DMS53 (cell line): Measurements from ENCODE around the gene TNFRSF12A.
A peak's percentile ranks its signal among the peaks of the same experiment; 100 is the strongest.

Source experiments
- DNase-seq: peaks from one replicate; lab custom pipeline; 2025; lab: John Stamatoyannopoulos, UW

The TNFRSF12A gene

DNA sequence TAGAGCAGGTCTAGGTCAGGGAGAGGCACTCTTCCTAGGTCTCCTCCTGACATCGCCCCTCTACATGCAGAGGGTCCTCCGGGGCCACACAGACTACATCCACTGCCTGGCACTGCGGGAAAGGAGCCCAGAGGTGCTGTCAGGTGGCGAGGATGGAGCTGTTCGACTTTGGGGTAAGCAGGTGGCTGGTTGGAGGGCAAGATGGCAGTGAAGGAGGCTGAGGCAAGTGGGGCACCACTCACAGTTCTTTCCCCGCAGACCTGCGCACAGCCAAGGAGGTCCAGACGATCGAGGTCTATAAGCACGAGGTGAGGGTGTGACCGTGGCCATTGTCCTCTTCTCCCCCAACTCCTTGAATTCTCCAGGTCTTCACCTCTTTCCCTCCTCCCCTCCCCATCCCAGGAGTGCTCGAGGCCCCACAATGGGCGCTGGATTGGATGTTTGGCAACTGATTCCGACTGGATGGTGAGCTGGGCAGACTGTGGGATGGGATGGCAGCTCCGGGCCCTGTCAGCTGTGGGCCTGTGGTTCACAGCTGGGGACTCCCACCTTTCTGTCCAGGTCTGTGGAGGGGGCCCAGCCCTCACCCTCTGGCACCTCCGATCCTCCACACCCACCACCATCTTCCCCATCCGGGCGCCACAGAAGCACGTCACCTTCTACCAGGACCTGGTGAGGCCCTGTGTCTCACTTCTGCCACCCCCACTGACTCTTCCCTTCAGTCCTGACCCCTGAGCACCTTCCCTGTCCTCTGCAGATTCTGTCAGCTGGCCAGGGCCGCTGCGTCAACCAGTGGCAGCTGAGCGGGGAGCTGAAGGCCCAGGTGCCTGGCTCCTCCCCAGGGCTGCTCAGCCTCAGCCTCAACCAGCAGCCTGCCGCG is 6.7 kb downstream of the TNFRSF12A start:
- no peak for DNase-seq

DNA sequence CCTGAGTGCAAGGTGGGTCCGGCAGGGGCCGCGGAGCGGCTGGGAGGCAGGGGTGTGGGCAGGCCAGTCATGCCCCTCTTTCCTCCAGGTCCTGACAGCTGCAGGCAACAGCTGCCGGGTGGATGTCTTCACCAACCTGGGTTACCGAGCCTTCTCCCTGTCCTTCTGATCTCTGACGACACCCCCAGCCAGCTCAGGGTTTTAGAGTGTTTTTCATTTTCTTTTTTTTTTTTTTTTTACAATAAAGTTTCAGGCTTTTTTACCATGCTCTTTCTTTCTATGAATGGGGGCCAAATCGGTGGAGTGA is 7.3 kb downstream of the TNFRSF12A start:
- no peak for DNase-seq

DNA sequence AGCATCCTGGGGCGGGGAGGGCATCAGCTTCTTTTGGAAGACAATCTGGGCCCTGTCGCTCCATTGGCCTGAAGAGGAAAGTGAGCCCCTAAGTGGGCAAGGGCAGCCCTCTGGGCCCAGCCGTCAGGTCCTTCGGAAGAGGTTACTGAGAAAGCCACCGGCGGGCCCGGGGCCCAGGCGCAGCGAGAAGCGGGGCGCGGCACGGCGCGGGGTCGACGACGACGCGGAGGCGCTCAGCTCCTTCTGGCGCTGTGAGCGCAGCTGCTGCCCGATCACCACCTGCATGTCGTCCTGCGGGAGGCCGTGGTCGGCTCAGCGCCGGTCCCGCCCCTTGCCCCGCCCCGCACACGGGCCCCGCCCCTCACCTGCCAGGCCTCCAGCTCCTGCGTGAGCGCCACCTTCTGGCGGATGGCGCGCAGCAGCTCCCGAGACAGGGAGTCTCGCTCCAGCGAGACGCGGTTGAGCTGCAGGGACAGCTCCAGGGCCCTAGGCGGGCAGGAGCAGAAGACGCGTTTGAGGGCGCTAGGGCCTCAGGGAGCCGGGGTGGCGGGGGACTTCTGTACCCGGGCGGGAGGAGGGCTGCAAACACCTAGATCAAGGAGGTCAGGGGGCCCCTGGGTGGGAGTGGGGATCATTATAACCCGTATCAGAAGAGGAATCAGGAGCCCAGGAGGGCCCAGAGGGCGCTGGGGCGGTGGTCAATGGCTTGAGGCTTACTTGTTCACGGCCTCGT is 8.0 kb downstream of the TNFRSF12A start:
- DNase-seq, result peak; percentile 92

DNA sequence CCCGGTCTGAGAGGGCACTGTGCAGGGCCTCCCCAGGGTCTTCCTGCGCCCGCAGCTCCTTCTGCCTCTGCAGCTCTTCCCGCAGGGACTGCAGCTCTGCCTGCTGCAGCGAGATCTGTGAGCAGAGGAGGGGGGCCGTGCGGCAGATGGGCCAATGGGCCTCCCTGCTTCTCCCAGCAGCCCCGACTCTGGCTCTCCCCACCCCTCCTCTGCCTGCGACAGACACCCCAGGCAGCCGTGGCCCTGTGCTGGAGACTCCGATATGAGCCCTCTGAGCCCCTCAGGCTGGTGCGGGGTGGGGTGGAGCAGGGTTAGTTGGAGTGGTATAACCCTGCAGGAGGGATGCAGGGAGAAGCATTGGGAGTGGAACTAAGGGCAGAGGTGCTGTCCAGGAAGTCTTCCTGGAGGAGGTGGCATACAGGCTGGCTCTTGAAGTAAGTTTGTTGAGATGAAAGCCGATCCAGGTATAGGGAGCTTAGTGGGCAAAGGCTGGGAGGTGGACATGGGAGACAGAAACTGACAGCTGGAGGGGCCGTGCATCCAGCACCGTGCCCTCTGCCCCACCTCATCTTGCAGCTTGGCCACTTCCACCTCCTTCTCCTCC is 8.7 kb downstream of the TNFRSF12A start:
- no peak for DNase-seq

DNA sequence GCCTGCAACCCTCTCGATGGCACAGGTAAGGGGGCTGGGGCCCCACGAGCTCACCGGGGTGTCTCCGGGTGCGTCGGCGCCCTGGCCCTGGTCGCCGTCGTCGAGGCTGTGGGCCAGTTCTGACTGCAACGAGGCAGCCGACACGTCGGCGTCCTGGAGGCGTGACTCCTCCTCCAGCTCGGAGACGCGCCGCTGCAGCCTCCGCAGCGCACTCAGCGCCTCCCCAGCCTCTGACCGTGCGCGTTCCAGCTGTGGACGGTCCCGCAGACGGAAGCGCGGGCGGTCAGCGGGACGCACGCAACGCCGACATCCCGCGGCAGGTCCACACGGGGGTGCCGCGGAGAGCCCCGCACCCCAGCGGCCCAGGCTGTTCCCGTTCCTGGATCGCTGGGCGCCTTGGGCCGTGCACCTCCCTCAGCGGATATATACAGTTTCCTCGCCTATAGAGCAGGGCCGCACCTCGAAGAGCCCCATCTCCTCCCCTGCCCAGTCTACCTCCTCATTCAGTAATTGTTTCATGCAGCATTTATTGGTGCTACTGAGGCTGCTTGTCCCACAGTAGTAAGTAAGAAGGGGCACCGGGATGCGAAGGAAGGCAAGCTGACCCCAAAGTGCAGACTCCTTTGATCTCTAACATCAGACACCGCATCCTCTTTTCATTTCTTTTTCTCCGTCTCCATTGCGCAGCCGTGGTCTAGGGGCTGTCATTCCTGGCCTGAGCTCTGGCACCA is 9.5 kb downstream of the TNFRSF12A start:
- no peak for DNase-seq

DNA sequence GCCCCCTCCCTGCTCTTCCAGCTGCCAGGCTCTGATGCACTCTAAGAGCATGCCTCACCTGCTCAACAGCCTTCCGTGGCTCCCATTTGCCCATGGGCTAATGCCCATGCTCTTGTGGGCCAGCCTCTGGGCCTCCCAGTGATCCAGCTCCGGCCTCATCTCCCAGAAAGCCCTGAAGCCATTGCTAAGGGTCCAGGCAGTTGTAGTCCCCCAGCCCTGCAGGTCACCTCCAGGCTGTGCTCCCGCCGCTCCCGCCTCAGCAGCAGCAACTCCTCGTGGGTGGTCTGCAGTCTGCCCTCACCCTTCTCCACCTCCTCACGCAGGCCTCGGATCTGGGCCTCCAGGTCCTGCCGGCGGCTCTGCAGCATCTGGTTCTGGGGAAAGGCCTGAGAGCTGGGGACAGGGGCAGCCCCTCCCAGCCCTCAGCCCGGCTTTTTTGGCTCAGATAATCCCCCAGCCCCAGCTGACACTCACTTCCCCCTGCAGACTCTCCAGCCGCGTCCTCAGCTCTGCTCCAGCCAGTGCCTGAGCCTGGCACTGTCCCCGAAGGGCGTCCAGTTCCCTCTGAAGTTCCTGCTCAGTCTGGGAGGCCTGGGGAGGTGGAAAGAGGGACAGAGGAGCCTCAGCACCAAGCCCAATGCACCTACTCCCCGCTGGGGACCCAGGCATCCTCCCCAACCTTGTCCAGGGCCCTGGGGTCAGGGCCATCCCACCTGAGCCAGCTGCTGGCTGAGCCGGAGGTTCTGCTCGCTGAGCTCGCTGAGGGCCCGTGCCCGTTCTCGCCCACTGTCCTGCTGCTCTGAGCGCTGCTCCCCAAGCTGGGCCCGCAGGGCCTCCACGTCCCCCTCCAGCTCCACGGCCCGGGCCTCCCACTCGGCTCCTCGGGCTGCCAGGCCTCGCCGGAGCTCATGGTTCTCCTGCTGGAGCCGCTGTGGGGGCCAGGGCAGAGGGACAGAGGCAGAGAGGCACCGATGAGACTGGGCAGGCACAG is 10.3 kb downstream of the TNFRSF12A start:
- DNase-seq, result no peak

DNA sequence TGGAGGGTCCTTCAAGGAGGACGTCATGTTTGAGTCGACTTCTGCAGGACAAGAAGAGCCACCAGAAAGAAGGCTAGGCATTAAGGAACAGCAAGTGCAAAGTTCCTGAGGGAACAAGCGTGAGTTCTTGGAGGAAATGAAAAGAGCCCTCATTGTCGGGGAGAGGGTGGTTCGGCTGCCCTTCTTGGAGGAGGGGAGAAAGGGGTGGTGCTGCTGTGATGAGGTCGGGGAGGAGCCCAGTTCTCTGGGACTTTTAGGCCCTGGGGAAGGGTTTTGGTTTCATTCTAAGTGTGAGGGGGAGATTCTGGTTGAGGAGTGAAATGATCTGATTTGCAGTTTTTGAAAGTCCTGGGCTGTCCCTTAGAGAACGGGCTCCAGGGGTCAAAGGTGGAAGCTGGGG is 12.5 kb downstream of the TNFRSF12A start:
- DNase-seq, result no peak

DNA sequence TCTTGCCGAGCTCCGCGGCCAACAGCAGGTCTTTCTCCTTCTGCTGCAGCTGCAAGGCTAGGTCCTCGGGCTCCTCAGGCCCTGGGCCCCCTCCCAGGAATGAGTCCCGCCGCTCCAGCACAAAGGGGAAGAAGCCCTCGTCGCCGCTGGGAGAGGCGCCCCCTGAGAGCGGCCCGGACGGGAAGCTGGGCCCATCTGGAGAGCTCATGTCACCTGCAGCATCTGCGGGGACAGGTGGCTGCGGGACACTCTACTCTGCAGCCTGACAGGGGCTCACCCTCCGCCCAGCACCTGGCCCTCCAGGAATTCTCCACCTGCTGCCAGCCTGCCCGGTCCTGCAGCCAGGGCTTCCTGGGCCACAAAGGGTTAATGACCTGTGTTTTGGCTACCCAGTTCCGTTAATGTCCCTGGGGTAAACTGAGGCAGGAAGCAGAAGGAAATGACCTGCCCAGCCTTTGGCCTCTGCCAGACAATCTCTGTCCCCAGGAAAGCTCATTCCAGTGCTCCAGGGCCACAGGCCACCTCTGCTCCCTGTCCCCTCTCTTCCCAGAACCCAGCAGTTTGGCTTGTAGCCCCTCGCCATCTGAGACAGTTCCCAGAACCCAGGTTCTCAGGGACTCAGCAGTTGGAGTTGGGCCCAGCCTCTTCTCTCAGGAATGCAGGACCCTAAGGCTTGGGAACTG is 15.3 kb downstream of the TNFRSF12A start:
- DNase-seq, result no peak

DNA sequence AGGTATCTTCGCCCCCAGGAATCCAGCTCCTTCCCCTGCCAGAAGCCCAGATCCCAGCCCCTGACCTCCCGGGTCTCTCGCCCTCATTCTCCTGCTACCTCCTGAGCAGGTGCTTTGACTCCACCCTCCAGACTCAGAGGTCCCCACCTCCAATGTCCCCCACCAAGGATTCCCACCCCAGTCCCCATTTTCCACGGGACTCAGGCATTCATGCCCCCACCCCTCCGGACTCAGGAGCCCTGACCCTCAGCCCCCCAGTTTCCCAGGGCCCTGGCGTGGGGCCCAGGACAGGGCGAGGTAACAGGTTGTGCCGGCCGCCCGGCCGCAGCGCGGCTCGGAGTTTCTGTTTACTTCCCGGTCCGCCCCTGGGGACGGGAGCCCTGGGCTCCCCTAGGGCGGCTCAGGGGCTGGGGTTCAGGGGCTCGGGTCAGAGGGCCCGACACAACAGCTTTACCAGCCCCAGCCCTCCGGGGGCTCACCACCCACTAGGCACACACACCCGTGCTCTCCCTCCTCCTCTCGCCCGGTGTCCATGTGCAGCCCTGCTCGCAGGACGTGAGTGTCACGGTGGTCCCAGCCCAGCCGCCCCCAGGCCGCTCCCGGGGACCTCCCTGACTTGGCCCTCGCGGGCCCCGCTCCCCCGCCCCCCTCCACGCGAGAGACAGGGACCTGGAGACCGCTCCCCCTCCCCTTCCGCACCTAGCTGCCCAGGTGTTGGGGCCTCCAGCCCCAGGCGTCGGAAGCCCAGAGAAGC is 16.0 kb downstream of the TNFRSF12A start:
- DNase-seq, result peak; percentile 67

DNA sequence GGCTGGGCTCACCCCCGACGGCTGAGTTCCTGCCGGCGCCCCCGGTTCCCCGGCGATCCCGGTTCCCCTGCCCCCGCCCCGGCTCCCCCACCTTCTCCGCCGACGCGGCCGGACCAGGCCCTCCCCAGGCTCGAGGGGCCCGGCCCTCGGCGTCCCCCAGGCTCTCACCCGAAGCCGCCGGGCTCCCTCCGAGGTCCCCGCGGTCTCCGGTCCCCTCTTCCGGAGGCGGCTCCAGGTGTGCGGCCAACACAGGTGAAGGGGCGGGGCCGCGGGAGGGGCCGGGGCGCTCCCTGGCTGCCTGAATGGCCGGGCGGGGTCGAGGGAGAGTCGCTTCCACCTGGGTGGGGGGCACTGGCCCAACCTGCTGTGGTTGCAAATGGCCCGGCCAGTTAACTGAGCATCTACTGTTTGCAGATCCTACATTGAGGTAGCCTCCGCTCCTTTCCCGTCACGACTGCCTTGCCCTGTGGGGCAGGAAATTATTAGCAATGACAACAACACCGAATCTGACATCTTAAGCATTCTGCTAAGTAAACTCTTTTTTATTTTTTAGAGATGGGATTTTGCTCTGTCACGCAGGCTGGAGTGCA is 16.7 kb downstream of the TNFRSF12A start, which contains the start of gene BICDL2:
BICDL2 (minus strand) TSS at position 219 of the 590 bp plus-strand sequence. CDS start 1,448 bp downstream, outside the sequence.
- peak; percentile 73 for DNase-seq

DNA sequence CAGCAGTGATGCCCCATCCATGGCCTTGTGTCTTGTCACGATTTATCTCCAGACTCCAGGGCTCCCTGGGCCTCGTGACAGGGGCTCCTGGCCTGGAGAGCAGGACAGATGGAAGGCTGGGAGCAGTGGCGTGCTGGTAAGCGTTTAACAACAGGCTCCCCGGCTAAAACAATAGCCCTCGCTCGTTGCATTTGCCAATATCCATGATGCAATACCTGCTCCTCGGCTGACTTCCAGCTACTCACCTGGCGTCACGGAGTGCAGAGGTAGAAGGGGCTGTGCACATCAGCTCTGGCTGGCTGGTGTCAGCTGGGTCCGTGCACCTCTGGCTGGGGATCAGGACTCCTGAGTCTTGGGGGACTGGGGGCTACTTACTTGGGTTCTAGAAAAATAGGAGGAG is 18.1 kb downstream of the TNFRSF12A start:
- DNase-seq, result peak; percentile 55

DNA sequence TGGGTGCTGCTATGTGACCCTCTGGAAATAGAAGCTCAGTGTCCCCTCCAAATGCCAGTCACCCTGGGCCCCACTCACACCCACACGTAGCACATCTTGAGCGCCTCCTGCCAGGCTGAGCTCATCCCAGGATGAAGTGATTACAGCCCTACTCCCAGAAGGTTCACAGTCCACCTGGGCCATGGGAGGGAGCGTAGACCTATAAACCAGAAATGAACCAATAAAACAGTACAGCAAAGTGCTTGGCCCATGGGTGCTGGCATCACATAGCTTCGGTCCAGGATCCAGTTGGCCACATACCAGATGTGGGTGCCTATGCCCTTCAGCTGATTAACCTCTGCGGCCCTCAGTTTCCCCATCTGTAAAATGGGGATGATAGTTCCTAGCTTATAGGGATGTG is 18.7 kb downstream of the TNFRSF12A start:
- DNase-seq, result no peak

DNA sequence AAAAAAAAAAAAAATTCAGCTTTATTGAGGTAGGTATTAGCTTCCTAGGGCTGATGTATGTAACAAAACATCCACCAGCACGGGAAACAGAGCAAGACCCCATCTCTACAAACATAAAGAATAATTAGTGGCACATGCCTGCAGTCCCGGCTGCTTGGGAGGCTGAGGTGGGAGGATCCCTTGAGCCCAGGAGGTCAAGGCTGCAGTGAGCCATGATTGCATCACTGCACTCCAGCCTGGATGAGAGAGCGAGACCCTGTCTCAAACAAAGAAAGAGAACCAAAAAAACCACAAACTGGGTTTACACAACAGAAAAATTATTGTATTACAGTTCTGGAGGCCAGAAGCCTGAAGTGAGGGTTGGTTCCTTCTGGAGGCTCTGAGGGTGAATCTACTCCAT is 22.2 kb downstream of the TNFRSF12A start:
- no peak for DNase-seq

DNA sequence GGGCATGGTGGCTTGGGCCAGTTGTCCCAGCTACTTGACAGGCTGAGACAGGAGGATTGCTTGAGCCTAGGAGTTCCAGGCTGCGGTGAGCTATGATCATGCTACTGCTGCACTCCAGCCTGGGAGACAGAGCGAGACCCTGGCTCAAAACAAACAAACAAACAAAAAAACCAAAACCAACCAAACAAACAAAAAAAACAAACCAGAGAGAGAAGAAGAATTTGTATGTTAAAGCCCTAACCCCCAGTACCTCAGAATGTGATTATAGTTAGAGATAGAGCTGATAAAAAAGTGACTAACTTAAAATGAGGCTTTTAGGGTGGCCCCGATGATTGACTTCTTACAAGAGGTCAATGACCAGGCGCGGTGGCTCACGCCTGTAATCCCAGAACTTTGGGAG is 24.5 kb downstream of the TNFRSF12A start:
- no peak for DNase-seq

DNA sequence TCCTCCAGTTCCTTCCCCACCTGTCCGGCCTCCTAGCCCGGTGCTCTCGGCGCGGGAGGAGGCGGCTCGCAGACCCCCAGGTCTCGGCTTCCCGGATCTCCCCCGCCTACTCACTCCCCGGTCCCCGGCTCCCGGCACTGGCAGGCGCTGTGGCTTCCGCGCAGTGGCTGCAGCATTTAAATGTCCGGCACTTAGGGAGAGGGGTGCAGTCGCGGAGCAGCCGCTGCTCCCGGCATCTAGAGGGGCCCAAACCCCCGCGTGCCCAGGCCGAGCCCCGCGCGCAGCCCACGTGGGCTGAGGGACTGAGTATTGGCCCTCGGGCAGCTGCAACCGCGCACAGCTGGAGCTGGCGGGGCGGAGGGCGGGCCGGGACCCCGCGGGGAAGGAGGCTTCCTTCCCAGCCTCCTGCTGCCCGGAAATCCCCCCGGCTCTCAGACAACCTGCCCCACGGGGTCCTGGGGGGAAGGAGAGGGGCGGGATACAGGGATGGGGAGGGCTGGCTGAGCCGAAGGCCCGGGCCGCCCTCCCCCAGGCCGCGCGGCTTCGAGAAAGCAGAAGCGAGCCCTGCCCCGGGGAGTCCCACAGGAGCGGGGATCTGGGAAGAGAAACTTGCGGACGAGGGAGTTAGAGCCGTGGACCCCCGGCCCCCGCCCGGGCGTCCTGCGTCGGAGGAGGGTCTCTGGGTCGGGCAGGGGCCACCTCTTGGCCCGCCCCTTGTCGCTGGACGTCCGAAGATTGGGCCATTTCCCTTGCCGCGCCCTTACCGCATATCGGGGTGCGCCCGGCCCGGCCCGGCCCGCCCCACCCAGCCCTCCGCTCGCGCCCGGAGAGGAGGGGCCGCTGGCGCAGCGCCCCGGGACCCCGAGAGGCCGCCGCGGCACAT is 25.8 kb downstream of the TNFRSF12A start, which contains the start of gene MMP25:
MMP25 (plus strand) TSS at position 804 of the 883 bp plus-strand sequence. CDS start 357 bp downstream, outside the sequence.
- DNase-seq, result peak; percentile 58

DNA sequence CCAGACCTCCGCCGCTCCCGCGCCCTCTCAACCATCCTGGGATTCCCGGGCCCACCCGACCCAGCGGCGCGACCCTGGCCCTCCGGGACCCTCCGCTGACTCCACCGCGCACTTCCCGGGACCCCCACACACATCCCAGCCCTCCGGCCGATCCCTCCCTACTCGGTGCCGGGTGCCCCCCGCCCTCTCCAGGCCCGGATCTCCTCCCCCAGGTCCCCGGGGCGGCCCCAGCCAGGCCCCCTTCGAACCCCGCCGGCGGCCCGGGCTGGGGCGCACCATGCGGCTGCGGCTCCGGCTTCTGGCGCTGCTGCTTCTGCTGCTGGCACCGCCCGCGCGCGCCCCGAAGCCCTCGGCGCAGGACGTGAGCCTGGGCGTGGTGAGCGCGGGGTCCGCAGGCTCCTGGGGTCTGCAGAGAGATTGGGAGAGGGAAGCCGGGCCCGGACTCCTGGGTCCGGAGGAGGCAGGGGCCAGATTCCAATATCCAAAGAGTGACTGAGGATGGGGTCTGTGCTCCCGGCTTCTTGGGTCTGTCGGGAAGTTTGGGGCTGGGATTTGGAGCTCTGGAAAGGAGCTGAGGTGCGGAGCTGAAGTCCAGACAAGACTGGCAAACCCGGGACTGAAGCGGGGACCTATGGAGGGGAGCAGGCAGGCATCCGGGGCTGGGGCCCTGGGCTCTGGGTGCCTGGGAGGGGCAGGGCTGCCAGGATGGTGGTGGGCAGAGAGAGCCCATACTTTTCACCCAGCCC is 26.6 kb downstream of the TNFRSF12A start:
- DNase-seq, result no peak

DNA sequence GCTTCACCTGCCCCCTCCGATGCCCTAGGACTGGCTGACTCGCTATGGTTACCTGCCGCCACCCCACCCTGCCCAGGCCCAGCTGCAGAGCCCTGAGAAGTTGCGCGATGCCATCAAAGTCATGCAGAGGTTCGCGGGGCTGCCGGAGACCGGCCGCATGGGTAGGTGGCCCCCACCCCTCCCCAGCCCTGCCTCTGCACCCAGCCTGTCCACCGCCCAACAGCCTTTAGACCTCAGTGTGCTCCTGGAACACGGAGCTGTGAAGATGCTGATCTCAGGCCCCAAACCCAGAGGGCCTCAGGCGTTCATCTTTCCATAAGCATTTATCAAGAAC is 27.2 kb downstream of the TNFRSF12A start:
- DNase-seq, result no peak
